HepG2 (cell line): ENCODE measurements around the gene BTBD6. TPM values are rescaled to one million over a fixed set of nuclear protein-coding genes. Genes with fewer than 3 reads are reported as not detected.

Source experiments
- ATAC-seq: fragments of 200-7000 bp; cut with Tn5 transposase; 3 replicates; pipeline ENCODE4 v1.9.1; 2020; ENCODE audit warnings: mild to moderate bottlenecking, moderate library complexity
- BruUV-seq: library from RNA; stranded (reverse); fragments of 400-500 nt; replicated peaks from 2 replicates; lab custom pipeline; 2021; lab: Mats Ljungman, UMichigan
- CTCF ChIA-PET: fragments of 300-600 bp; formaldehyde crosslinking; extraction: SDS; loops from one replicate; lab custom pipeline; 2021; ENCODE audit warnings: low total read pairs, inconsistent platforms, low intra/inter-chr PET ratio; lab: Yijun Ruan, JAX
- POLR2A ChIA-PET: fragments of 350-600 bp; sonication (Branson Sonifier 250); formaldehyde crosslinking; loops from one replicate; lab custom pipeline; 2020; ENCODE audit warnings: antibody characterized with exemption, inconsistent platforms; lab: Yijun Ruan, JAX
- DNase-seq: peaks from one replicate; pipeline ENCODE4 v3.0.0-alpha.2; 2015; ENCODE audit warnings: low spot score
- FAIRE-seq: peaks from 3 replicates; lab custom pipeline; 2011; peaks lifted over from hg19 to GRCh38; lab: Jason Lieb, UNC
- H2AFZ ChIP-seq: one replicate; pipeline ENCODE4 v1.6.1; 2011; ENCODE audit warnings: low read length, inconsistent platforms
- H3K27ac ChIP-seq: fragments of 300-600 bp; 3 replicates; pipeline ENCODE4 v1.8.0; 2011; ENCODE audit warnings: mixed run types, mild to moderate bottlenecking, mixed read lengths, low read length, inconsistent platforms; ENCODE audit not compliant: insufficient read depth; ENCODE audit errors: extremely low read length
- H3K27me3 ChIP-seq, 2 experiments: fragments of 200-600 bp in 1 of 2; 2 replicates in 1 of 2; 3 replicates in 1 of 2; pipeline versions ENCODE4 v1.6.0 to v1.8.0; 2011; ENCODE audit warnings: low read length in 2 of 2, mild to moderate bottlenecking in 2 of 2, moderate library complexity in 2 of 2, inconsistent platforms in 1 of 2; ENCODE audit not compliant: insufficient read depth in 2 of 2, control insufficient read depth in 1 of 2
- H3K36me3 ChIP-seq, 2 experiments: fragments of 200-600 bp in 1 of 2; replicated peaks in 1 of 2; 2 replicates in 1 of 2; 3 replicates in 1 of 2; pipeline versions ENCODE4 v1.5.1 to v1.8.0; 2011; ENCODE audit warnings: low read length in 2 of 2, inconsistent platforms in 1 of 2; ENCODE audit not compliant: insufficient read depth in 2 of 2, control insufficient read depth in 1 of 2
- H3K4me1 ChIP-seq: 2 replicates; pipeline ENCODE4 v1.5.1; 2012; ENCODE audit warnings: low read length, inconsistent platforms; ENCODE audit not compliant: insufficient read depth
- H3K4me2 ChIP-seq: 2 replicates; pipeline ENCODE4 v1.6.0; 2011; ENCODE audit warnings: low read depth, low read length, inconsistent platforms
- H3K4me3 ChIP-seq, 3 experiments: fragments of 200-600 bp in 1 of 3; sonication (generic), shearing (Covaris generic) in 1 of 3; replicated peaks in 1 of 3; 2 replicates each; pipeline ENCODE4 v1.5.1; 2011 to 2016; ENCODE audit warnings: low read length in 3 of 3, inconsistent platforms in 2 of 3, low read depth in 2 of 3, mild to moderate bottlenecking in 2 of 3, control low read depth in 1 of 3, mixed read lengths in 1 of 3; ENCODE audit not compliant: insufficient read depth in 1 of 3
- H3K79me2 ChIP-seq: one replicate; pipeline ENCODE4 v1.6.1; 2011; ENCODE audit warnings: low read length, inconsistent platforms; ENCODE audit not compliant: insufficient read depth
- H3K9ac ChIP-seq: 2 replicates; pipeline ENCODE4 v1.6.0; 2011; ENCODE audit warnings: mild to moderate bottlenecking, low read depth, low read length, inconsistent platforms; ENCODE audit not compliant: insufficient read depth
- H3K9me3 ChIP-seq: 2 replicates; pipeline ENCODE4 v1.5.1; 2012; ENCODE audit warnings: mild to moderate bottlenecking, low read length
- H4K20me1 ChIP-seq: 2 replicates; pipeline ENCODE4 v1.6.0; 2011; ENCODE audit warnings: inconsistent platforms, mild to moderate bottlenecking, low read length, moderate library complexity; ENCODE audit not compliant: insufficient read depth
- DMTF1 ChIP-seq: sonication (generic); formaldehyde crosslinking; IDR thresholded peaks from 2 replicates; pipeline ENCODE4 v1.4.0; 2020; ENCODE audit warnings: mild to moderate bottlenecking, missing genetic modification reagents
- ESRRA ChIP-seq: sonication (generic); formaldehyde crosslinking; IDR thresholded peaks from 2 replicates; pipeline ENCODE4 v1.5.1; 2020; ENCODE audit warnings: mild to moderate bottlenecking, low read depth, missing genetic modification reagents
- SETDB1 ChIP-seq: sonication (generic); formaldehyde crosslinking; IDR thresholded peaks from 2 replicates; pipeline ENCODE4 v1.5.1; 2020; ENCODE audit warnings: missing genetic modification reagents, mild to moderate bottlenecking, borderline replicate concordance
- ZNF224 ChIP-seq: sonication (generic); formaldehyde crosslinking; IDR thresholded peaks from 2 replicates; pipeline ENCODE4 v1.5.0; 2020; ENCODE audit warnings: mild to moderate bottlenecking, missing genetic modification reagents
- ZNF33B ChIP-seq: sonication (generic); formaldehyde crosslinking; IDR thresholded peaks from 2 replicates; pipeline ENCODE4 v1.5.1; 2020; ENCODE audit warnings: mild to moderate bottlenecking, missing genetic modification reagents
- ZNF552 ChIP-seq: sonication (generic); formaldehyde crosslinking; IDR thresholded peaks from 2 replicates; pipeline ENCODE4 v1.9.0; 2022; ENCODE audit warnings: missing genetic modification reagents, mild to moderate bottlenecking, borderline replicate concordance
- ZNF567 ChIP-seq: sonication (generic); formaldehyde crosslinking; IDR thresholded peaks from 2 replicates; pipeline ENCODE4 v1.8.1; 2023; ENCODE audit warnings: mild to moderate bottlenecking, missing genetic modification reagents, borderline replicate concordance
- ZNF775 ChIP-seq: sonication (generic); formaldehyde crosslinking; IDR thresholded peaks from 2 replicates; pipeline ENCODE4 v1.4.0; 2020; ENCODE audit warnings: missing genetic modification reagents, mild to moderate bottlenecking, moderate library complexity, borderline replicate concordance
- WGBS: methylation state at CpG from one replicate; pipeline ENCODE4 v1.1.6; 2017; ENCODE audit warnings: low lambda C conversion rate; 5-methylcytosine and 5-hydroxymethylcytosine counted together
- in situ Hi-C: cut with HindIII; loops from 2 replicates; pipeline ENCODE4 v1.10.0; 2017; ENCODE audit warnings: low pct_unique_long_range_greater_than_20kb; ENCODE audit not compliant: extremely low pct_ligation_motif_present
- intact Hi-C: fragments of 100-400 bp; cut with micrococcal nuclease; formaldehyde crosslinking; loops from one replicate; pipeline ENCODE4 v1.10.0; 2022; ENCODE audit not compliant: unreplicated experiment
- polyA plus RNA-seq, 8 experiments: library from polyadenylated mRNA; depleted of rRNA in 3 of 8; stranded (reverse) in 7 of 8; unstranded in 1 of 8; fragments of >200 nt; fragmentation: Illumina TruSeq in 4 of 8; extraction: Trizol in 4 of 8; gene quantifications; 2 replicates each; pipeline versions ENCODE4 v1.2.1 to v1.2.3, GENCODE V29; 2011 to 2016; ENCODE audit warnings: low read depth in 4 of 8, missing spikeins in 1 of 8, mixed read lengths in 1 of 8; ENCODE audit not compliant: insufficient read depth in 1 of 8
- total RNA-seq, 5 experiments: library from RNA; depleted of rRNA; stranded (reverse); fragments of >200 nt; fragmentation: Illumina TruSeq; extraction: Trizol; gene quantifications; 2 replicates each; pipeline ENCODE4 v1.2.3, GENCODE V29; 2016; ENCODE audit warnings: low read depth in 1 of 5
- TF ChIP-seq, protein P1 (sequence below): sonication (generic); formaldehyde crosslinking; IDR thresholded peaks from 2 replicates; pipeline ENCODE4 v1.4.0; 2020; ENCODE audit warnings: missing genetic modification reagents, borderline replicate concordance
- TF ChIP-seq, protein P2 (sequence below): sonication (generic); formaldehyde crosslinking; IDR thresholded peaks from 2 replicates; pipeline ENCODE4 v1.4.0; 2020; ENCODE audit warnings: missing genetic modification reagents, borderline replicate concordance
- TF ChIP-seq, protein P3 (sequence below): sonication (generic); formaldehyde crosslinking; IDR thresholded peaks from 2 replicates; pipeline ENCODE4 v1.8.0; 2022; ENCODE audit warnings: missing genetic modification reagents, mild to moderate bottlenecking, inconsistent platforms, borderline replicate concordance
- TF ChIP-seq, protein P4 (sequence below): sonication (generic); formaldehyde crosslinking; IDR thresholded peaks from 2 replicates; pipeline ENCODE4 v1.5.0; 2020; ENCODE audit warnings: missing genetic modification reagents

BTBD6 gene
- total and polyA plus RNA-seq, 2 of the 13 experiments (the other 11 are each of a cell fraction or from before 2014, with no cell fraction given) = not detected

DNA sequence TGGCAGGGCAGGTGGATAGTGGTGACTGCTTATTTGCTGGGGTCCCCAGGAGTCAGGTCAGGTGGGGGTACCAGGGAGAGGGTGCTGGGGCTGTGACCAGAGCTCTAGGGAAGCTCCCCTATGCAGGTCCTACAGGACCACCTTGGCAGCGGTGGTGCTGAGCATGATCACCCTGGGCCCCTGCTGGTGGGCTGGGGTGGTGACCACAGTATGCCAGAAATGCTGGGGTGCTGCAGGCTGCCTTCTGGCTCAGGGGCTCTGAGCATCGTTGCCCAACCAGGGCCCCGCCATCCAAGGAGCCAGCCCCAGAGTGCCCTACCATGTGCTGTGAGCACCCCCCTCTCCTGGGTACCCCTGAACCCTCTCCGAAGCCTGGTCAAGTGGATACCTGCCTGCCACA, 49.7 kb upstream of the BTBD6 start:
- no peaks in the 10 kb centered on the region for H3K79me2 ChIP-seq
- no peak overlapping the region for H3K9ac ChIP-seq
- CTCF ChIA-PET = no interaction called here
- FAIRE-seq (no peak), DNase-seq (no peak), ATAC-seq (peak; percentile 27)
- no peaks in the 10 kb centered on the region for H3K36me3 ChIP-seq
- no peaks in the 10 kb centered on the region for H3K9me3 ChIP-seq
- H3K4me3 ChIP-seq = peak overlapping the region in 1 of 3 experiments; percentile 48; a peak in 2 of 6 replicates
- no peak overlapping the region for H2AFZ ChIP-seq
- intact Hi-C loops = no loop called here
- in situ Hi-C loops = no loop called here
- POLR2A ChIA-PET = no interaction called here
- BruUV-seq = no TSS peak
- no peak overlapping the region for H3K27ac ChIP-seq
- peaks cover 23 to 87% of the 10 kb centered on the region in 2 experiments for H3K27me3 ChIP-seq
- 17% methylated on average over 1 of the region's 4 CpGs for WGBS
- H4K20me1 ChIP-seq = no peaks in the 10 kb centered on the region
- H3K4me1 ChIP-seq = peaks cover 46% of the 10 kb centered on the region
- peak overlapping the region; percentile 75 for H3K4me2 ChIP-seq
- TF ChIP-seq ZNF33B (CRISPR knock-in tag) = no peak
- TF ChIP-seq ZNF552 (CRISPR knock-in tag) = no peak
- TF ChIP-seq ZNF775 (CRISPR knock-in tag) = no peak
- TF ChIP-seq ZNF567 (CRISPR knock-in tag) = no peak
- TF ChIP-seq, protein P1, sequence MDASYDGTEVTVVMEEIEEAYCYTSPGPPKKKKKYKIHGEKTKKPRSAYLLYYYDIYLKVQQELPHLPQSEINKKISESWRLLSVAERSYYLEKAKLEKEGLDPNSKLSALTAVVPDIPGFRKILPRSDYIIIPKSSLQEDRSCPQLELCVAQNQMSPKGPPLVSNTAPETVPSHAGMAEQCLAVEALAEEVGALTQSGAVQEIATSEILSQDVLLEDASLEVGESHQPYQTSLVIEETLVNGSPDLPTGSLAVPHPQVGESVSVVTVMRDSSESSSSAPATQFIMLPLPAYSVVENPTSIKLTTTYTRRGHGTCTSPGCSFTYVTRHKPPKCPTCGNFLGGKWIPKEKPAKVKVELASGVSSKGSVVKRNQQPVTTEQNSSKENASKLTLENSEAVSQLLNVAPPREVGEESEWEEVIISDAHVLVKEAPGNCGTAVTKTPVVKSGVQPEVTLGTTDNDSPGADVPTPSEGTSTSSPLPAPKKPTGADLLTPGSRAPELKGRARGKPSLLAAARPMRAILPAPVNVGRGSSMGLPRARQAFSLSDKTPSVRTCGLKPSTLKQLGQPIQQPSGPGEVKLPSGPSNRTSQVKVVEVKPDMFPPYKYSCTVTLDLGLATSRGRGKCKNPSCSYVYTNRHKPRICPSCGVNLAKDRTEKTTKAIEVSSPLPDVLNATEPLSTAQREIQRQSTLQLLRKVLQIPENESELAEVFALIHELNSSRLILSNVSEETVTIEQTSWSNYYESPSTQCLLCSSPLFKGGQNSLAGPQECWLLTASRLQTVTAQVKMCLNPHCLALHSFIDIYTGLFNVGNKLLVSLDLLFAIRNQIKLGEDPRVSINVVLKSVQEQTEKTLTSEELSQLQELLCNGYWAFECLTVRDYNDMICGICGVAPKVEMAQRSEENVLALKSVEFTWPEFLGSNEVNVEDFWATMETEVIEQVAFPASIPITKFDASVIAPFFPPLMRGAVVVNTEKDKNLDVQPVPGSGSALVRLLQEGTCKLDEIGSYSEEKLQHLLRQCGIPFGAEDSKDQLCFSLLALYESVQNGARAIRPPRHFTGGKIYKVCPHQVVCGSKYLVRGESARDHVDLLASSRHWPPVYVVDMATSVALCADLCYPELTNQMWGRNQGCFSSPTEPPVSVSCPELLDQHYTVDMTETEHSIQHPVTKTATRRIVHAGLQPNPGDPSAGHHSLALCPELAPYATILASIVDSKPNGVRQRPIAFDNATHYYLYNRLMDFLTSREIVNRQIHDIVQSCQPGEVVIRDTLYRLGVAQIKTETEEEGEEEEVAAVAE (CRISPR knock-in tag) = no peak
- TF ChIP-seq ESRRA (CRISPR knock-in tag) = no peak
- no peak for TF ChIP-seq DMTF1 (CRISPR knock-in tag)
- TF ChIP-seq ZNF224 (CRISPR knock-in tag) = no peak
- TF ChIP-seq, protein P2, sequence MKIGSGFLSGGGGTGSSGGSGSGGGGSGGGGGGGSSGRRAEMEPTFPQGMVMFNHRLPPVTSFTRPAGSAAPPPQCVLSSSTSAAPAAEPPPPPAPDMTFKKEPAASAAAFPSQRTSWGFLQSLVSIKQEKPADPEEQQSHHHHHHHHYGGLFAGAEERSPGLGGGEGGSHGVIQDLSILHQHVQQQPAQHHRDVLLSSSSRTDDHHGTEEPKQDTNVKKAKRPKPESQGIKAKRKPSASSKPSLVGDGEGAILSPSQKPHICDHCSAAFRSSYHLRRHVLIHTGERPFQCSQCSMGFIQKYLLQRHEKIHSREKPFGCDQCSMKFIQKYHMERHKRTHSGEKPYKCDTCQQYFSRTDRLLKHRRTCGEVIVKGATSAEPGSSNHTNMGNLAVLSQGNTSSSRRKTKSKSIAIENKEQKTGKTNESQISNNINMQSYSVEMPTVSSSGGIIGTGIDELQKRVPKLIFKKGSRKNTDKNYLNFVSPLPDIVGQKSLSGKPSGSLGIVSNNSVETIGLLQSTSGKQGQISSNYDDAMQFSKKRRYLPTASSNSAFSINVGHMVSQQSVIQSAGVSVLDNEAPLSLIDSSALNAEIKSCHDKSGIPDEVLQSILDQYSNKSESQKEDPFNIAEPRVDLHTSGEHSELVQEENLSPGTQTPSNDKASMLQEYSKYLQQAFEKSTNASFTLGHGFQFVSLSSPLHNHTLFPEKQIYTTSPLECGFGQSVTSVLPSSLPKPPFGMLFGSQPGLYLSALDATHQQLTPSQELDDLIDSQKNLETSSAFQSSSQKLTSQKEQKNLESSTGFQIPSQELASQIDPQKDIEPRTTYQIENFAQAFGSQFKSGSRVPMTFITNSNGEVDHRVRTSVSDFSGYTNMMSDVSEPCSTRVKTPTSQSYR (CRISPR knock-in tag) = no peak
- no peak for TF ChIP-seq SETDB1
- TF ChIP-seq, protein P3, sequence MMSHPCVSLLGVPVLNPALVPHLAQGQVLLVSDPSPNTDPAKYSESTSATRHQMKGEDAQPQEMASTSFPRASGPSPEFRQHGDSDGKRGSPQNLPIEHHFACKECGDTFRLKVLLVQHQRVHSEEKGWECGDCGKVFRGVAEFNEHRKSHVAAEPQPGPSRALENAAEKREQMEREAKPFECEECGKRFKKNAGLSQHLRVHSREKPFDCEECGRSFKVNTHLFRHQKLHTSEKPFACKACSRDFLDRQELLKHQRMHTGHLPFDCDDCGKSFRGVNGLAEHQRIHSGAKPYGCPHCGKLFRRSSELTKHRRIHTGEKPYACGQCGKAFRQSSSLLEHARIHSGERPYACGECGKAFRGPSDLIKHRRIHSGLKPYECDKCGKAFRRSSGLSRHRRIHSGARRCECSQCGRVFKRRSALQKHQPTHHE (CRISPR knock-in tag) = no peak
- TF ChIP-seq, protein P4, sequence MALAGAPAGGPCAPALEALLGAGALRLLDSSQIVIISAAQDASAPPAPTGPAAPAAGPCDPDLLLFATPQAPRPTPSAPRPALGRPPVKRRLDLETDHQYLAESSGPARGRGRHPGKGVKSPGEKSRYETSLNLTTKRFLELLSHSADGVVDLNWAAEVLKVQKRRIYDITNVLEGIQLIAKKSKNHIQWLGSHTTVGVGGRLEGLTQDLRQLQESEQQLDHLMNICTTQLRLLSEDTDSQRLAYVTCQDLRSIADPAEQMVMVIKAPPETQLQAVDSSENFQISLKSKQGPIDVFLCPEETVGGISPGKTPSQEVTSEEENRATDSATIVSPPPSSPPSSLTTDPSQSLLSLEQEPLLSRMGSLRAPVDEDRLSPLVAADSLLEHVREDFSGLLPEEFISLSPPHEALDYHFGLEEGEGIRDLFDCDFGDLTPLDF = no peak
